Adipocyte (in vitro differentiated cells): ENCODE measurements around the gene RUNX1.
A peak's percentile ranks its signal among the peaks of the same experiment; 100 is the strongest.

Experiments used
- DNase-seq: peaks from one replicate; pipeline ENCODE4 v3.0.0-alpha.2; 2015; ENCODE audit warnings: low read depth
- H3K27me3 ChIP-seq: replicated peaks from 2 replicates; pipeline ENCODE4 v1.7.0; 2013; ENCODE audit warnings: mild to moderate bottlenecking, low read length, moderate library complexity; ENCODE audit not compliant: control insufficient read depth, insufficient read depth
- H3K36me3 ChIP-seq: 2 replicates; pipeline ENCODE4 v1.7.0; 2013; ENCODE audit warnings: low read length, mild to moderate bottlenecking, moderate library complexity; ENCODE audit not compliant: control insufficient read depth, insufficient read depth, severe bottlenecking
- H3K4me1 ChIP-seq: 2 replicates; pipeline ENCODE4 v1.7.0; 2013; ENCODE audit warnings: mild to moderate bottlenecking, low read length, moderate library complexity; ENCODE audit not compliant: control insufficient read depth, insufficient read depth
- H3K4me3 ChIP-seq: 2 replicates; pipeline ENCODE4 v1.7.0; 2013; ENCODE audit warnings: mild to moderate bottlenecking, low read length, moderate library complexity
- H3K9ac ChIP-seq: 2 replicates; pipeline ENCODE4 v1.7.0; 2013; ENCODE audit warnings: mild to moderate bottlenecking, low read length, moderate library complexity
- H3K9me3 ChIP-seq: 2 replicates; pipeline ENCODE4 v1.7.0; 2013; ENCODE audit warnings: mild to moderate bottlenecking, low read length, moderate library complexity; ENCODE audit not compliant: control insufficient read depth

The RUNX1 gene

GRCh38 chr21:34795175-34795547 is 253.9 kb downstream of the RUNX1 start:
- Histone ChIP-seq H3K36me3 (peaks cover 70% of the 10 kb centered on the region), H3K4me1 (peaks cover 39% of the 10 kb centered on the region), H3K27me3 (no peaks in the 10 kb centered on the region), H3K9me3 (no peaks in the 10 kb centered on the region), H3K4me3 (peak overlapping the region; percentile 51), H3K9ac (peak overlapping the region; percentile 84)
- DNase-seq = peak; percentile 68

DNA sequence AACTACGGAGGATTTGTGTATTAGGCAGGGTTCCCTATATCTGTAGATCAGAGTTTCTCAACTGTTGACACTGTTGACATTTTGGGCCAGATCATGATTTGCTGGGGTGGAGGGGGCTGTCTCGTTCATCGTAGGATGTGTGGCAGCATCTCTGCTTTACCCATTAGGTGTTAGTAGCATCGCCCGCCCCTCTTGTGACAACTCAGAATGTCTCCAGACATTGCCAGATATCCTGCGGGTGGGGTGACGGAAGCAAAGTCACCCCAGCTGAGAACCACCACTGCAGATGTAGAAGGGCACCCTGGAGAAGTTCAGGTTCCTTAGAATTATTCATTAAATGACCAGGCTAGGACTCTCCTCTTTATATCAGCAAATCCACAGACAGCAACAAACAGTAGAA is 254.4 kb downstream of the RUNX1 start:
- Histone ChIP-seq H3K4me3 (no peak overlapping the region), H3K36me3 (peaks cover 72% of the 10 kb centered on the region), H3K4me1 (peaks cover 41% of the 10 kb centered on the region), H3K27me3 (no peaks in the 10 kb centered on the region), H3K9me3 (no peaks in the 10 kb centered on the region), H3K9ac (peak overlapping the region; percentile 84)
- DNase-seq = no peak

- H3K9ac ChIP-seq = no peak overlapping the region
- peaks cover 66% of the 10 kb centered on the region for H3K36me3 ChIP-seq
- peaks cover 53% of the 10 kb centered on the region for H3K4me1 ChIP-seq
- no peaks in the 10 kb centered on the region for H3K27me3 ChIP-seq
- H3K4me3 ChIP-seq = no peak overlapping the region
- DNase-seq = no peak
- no peaks in the 10 kb centered on the region for H3K9me3 ChIP-seq
These were observed 255.6 kb downstream of the RUNX1 start for GRCh38 chr21:34793471-34793870.

DNA sequence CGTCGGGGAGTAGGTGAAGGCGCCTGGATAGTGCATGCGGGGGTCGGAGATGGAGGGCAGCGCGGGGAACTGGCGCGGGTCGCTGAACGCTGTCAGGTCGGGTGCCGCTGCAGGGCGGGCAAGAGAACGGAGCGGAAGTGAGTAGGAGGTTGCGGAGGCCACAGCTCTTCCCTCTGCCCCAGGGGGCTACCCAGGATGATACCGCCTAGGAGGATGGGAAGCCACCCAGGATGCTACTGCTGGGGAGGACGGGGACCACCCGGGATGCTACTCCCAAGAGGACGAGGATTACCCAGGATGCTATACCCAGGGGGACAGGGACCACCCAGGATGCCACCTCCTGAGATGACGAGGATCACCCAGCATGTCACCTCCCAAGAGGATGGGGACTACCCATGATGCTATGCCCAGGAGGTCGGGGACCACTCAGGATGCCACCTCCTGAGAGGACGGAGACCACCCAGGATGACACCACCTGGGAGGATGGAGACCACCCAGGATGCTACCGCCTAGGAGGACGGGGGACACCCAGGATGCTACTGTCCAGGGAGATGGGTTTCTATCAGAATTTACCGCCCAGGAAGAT is 256.5 kb downstream of the RUNX1 start:
- Histone ChIP-seq H3K27me3 (no peaks in the 10 kb centered on the region), H3K36me3 (peaks cover 58% of the 10 kb centered on the region), H3K4me3 (no peak overlapping the region), H3K4me1 (peaks cover 51% of the 10 kb centered on the region), H3K9me3 (no peaks in the 10 kb centered on the region), H3K9ac (no peak overlapping the region)
- no peak for DNase-seq

DNA sequence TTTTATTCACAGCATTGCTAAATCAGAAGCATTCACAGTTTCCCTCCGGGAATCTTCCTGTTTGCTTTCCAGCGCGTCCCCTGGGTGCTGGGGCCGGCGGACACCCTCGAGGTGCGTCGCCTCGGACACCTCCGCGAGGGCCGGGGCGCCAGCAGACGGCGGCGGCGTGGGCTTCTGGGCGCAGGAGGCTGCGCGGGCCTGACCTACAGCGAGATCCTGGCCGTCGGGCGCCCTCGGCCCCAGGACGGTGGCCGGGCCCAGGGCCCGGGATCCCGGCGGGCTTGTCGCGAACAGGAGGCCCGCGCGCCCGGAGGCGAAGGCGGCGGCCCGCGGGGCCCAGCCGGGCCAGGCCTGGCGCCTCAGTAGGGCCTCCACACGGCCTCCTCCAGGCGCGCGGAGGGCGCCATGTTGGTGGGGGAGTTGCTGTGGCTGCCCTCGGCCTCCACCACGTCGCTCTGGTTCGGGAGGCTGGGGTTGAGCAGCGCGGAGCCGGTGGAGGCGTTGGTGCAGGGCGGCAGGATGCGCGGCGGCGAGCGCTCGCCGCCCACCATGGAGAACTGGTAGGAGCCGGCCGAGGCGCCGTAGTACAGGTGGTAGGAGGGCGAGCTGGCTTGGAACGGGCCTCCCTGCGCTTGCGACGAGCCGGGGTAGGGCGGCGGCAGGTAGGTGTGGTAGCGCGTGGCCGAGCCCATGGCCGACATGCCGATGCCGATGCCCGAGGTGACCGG is 257.2 kb downstream of the RUNX1 start:
- Histone ChIP-seq H3K9ac (no peak overlapping the region), H3K4me3 (no peak overlapping the region)

GRCh38 chr21:34790834-34791233 is 258.3 kb downstream of the RUNX1 start:
- Histone ChIP-seq H3K4me3 (no peak overlapping the region), H3K9me3 (no peaks in the 10 kb centered on the region), H3K4me1 (peaks cover 33% of the 10 kb centered on the region), H3K36me3 (peaks cover 42% of the 10 kb centered on the region), H3K27me3 (no peaks in the 10 kb centered on the region), H3K9ac (peak overlapping the region; percentile 15)
- DNase-seq = no peak

More for the DNA sequence above, 257.2 kb downstream of the RUNX1 start:
- H3K36me3 ChIP-seq = peaks cover 51% of the 10 kb centered on the region
- peaks cover 44% of the 10 kb centered on the region for H3K4me1 ChIP-seq
- DNase-seq = no peak
- H3K9me3 ChIP-seq = no peaks in the 10 kb centered on the region
- H3K27me3 ChIP-seq = no peaks in the 10 kb centered on the region

GRCh38 chr21:34790341-34790740 is 258.8 kb downstream of the RUNX1 start:
- H3K4me1 ChIP-seq = peaks cover 28% of the 10 kb centered on the region
- no peak for DNase-seq
- H3K9ac ChIP-seq = no peak overlapping the region
- no peaks in the 10 kb centered on the region for H3K9me3 ChIP-seq
- H3K27me3 ChIP-seq = no peaks in the 10 kb centered on the region
- no peak overlapping the region for H3K4me3 ChIP-seq
- H3K36me3 ChIP-seq = peaks cover 42% of the 10 kb centered on the region

DNA sequence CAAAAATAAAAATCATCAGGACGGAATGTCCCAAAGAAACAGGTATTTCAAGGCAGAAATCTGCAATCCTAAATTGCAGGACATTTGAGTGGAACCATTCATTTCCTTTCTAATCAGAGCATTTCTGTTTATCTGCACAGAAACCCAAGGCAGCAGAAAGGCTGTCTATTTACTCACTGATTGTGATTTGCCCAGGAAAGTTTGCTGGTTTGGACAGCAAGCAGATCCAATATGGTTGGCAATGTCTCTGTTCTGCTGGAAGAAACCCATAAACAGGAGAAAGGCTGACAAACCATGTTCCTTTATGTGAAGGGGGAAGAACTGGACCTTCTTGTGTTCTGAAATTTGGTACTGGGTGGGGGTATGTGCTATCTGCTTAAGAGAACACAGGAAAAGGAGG is 260.2 kb downstream of the RUNX1 start:
- no peak overlapping the region for H3K4me3 ChIP-seq
- H3K36me3 ChIP-seq = peaks cover 35% of the 10 kb centered on the region
- peak overlapping the region; percentile 6 for H3K9ac ChIP-seq

GRCh38 chr21:34783815-34784214 is 265.3 kb downstream of the RUNX1 start:
- no peak for DNase-seq
- no peaks in the 10 kb centered on the region for H3K9me3 ChIP-seq
- no peaks in the 10 kb centered on the region for H3K36me3 ChIP-seq
- H3K27me3 ChIP-seq = no peaks in the 10 kb centered on the region
- no peak overlapping the region for H3K4me3 ChIP-seq
- H3K4me1 ChIP-seq = peaks cover 4% of the 10 kb centered on the region
- H3K9ac ChIP-seq = no peak overlapping the region

More for the DNA sequence above, 260.2 kb downstream of the RUNX1 start:
- DNase-seq = no peak
- Histone ChIP-seq H3K9me3 (no peaks in the 10 kb centered on the region), H3K27me3 (no peaks in the 10 kb centered on the region), H3K4me1 (peaks cover 16% of the 10 kb centered on the region)

GRCh38 chr21:34782506-34783360 is 266.4 kb downstream of the RUNX1 start:
- H3K4me3 ChIP-seq = no peak overlapping the region
- no peaks in the 10 kb centered on the region for H3K4me1 ChIP-seq
- H3K36me3 ChIP-seq = no peaks in the 10 kb centered on the region
- DNase-seq = no peak
- no peaks in the 10 kb centered on the region for H3K27me3 ChIP-seq
- no peak overlapping the region for H3K9ac ChIP-seq
- H3K9me3 ChIP-seq = no peaks in the 10 kb centered on the region

DNA sequence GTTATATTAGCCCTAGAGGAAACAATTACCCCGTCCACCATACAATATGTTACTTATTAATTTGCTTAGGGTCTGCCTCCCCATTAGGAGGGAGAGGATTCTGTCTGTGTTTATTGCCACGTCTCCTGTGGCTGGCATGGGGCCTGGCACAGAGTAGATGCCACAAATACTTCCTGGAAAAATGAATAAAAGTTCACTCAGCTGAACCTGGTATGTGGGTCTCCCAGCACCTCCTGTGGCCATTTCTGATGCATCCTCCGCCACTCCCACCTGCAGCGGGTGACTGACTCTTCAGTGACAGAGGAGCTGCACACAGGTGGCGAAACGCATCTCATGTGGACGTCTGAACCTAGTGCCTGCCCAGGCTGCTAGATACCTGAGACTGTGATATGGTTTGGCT is 267.6 kb downstream of the RUNX1 start:
- Histone ChIP-seq H3K4me1 (no peaks in the 10 kb centered on the region), H3K4me3 (no peak overlapping the region), H3K27me3 (no peaks in the 10 kb centered on the region), H3K36me3 (no peaks in the 10 kb centered on the region), H3K9me3 (no peaks in the 10 kb centered on the region), H3K9ac (no peak overlapping the region)
- no peak for DNase-seq
